HCT116 (cell line): Measurements from ENCODE around the gene LRRC32. TPM values are rescaled to one million over a fixed set of nuclear protein-coding genes. Genes with fewer than 3 reads are reported as not detected.

Experiments
- ATAC-seq: fragments of 200-7000 bp; cut with Tn5 transposase; 2 replicates; pipeline ENCODE4 v1.9.1; 2020; ENCODE audit warnings: mild to moderate bottlenecking, moderate library complexity
- BruUV-seq: library from RNA; stranded (reverse); fragments of 400-500 nt; replicated peaks from 2 replicates; lab custom pipeline; 2021; lab: Mats Ljungman, UMichigan
- CTCF ChIA-PET: fragments of 300-600 bp; sonication (Branson Sonifier 250); formaldehyde crosslinking; loops from one replicate; lab custom pipeline; 2021; ENCODE audit warnings: antibody characterized with exemption; lab: Charles Lee
- POLR2A ChIA-PET: fragments of 300-600, 350-600 bp; sonication (Branson Sonifier 250); formaldehyde crosslinking; loops from one replicate; lab custom pipeline; 2021; ENCODE audit warnings: antibody characterized with exemption; lab: Charles Lee
- RAD21 ChIA-PET, 2 experiments: fragments of 300-600 bp; sonication (Branson Sonifier 250); formaldehyde crosslinking; loops; one replicate each; lab custom pipeline; 2023; ENCODE audit warnings: low total read pairs in 2 of 2; ENCODE audit not compliant: uncharacterized antibody in 2 of 2, unreplicated experiment in 2 of 2, low non-redundant PET in 1 of 2; lab: Charles Lee
- DNase-seq: peaks from one replicate; pipeline ENCODE4 v3.0.0-alpha.2; 2010; ENCODE audit warnings: low read depth, low spot score
- H2AFZ ChIP-seq: fragments of 200-600 bp; shearing (Covaris generic), sonication (generic); 2 replicates; pipeline ENCODE4 v1.6.1; 2017; ENCODE audit warnings: low read depth, mixed run types, mixed read lengths, antibody characterized with exemption, low read length; ENCODE audit not compliant: poor library complexity, severe bottlenecking
- H3K27ac ChIP-seq: 2 replicates; pipeline ENCODE4 v1.5.1; 2012; ENCODE audit warnings: low read depth, low read length
- H3K27me3 ChIP-seq: fragments of 200-600 bp; sonication (generic); 2 replicates; pipeline ENCODE4 v1.6.1; 2016; ENCODE audit warnings: mixed run types, low read length, mixed read lengths; ENCODE audit not compliant: insufficient read depth
- H3K36me3 ChIP-seq, 2 experiments: fragments of 200-500 bp in 1 of 2; fragments of 200-600 bp in 1 of 2; sonication (Bioruptor generic) in 1 of 2; sonication (generic) in 1 of 2; 2 replicates each; pipeline versions ENCODE4 v1.5.1 to v1.6.1; 2014 to 2016; ENCODE audit warnings: low read length in 2 of 2, inconsistent platforms in 1 of 2, mixed read lengths in 1 of 2, mixed run types in 1 of 2; ENCODE audit not compliant: insufficient read depth in 2 of 2, control insufficient read depth in 1 of 2
- H3K4me1 ChIP-seq, 2 experiments: fragments of 200-600 bp in 1 of 2; sonication (generic) in 1 of 2; 2 replicates each; pipeline versions ENCODE4 v1.5.1 to v1.6.1; 2012 to 2017; ENCODE audit warnings: low read length in 2 of 2, inconsistent platforms in 1 of 2, mild to moderate bottlenecking in 1 of 2, mixed read lengths in 1 of 2, mixed run types in 1 of 2, moderate library complexity in 1 of 2; ENCODE audit not compliant: insufficient read depth in 2 of 2, control insufficient read depth in 1 of 2
- H3K4me2 ChIP-seq: fragments of 200-600 bp; sonication (generic); 2 replicates; pipeline ENCODE4 v1.6.1; 2017; ENCODE audit warnings: mixed run types, low read length, mixed read lengths
- H3K4me3 ChIP-seq, 2 experiments: fragments of 200-600 bp in 1 of 2; sonication (generic) in 1 of 2; replicated peaks in 1 of 2; 2 replicates each; pipeline ENCODE4 v1.5.1; 2011 to 2016; ENCODE audit warnings: low read length in 2 of 2, control low read depth in 1 of 2, low read depth in 1 of 2, mild to moderate bottlenecking in 1 of 2, mixed read lengths in 1 of 2, mixed run types in 1 of 2
- H3K79me2 ChIP-seq: fragments of 200-600 bp; sonication (generic); 2 replicates; pipeline ENCODE4 v1.6.1; 2017; ENCODE audit warnings: mild to moderate bottlenecking, mixed run types, low read length, moderate library complexity, mixed read lengths; ENCODE audit not compliant: insufficient read depth
- H3K9ac ChIP-seq: fragments of 200-600 bp; sonication (generic); 2 replicates; pipeline ENCODE4 v1.6.1; 2016; ENCODE audit warnings: low read length, mixed read lengths
- H3K9me2 ChIP-seq: fragments of 200-600 bp; sonication (generic), shearing (Covaris generic); 2 replicates; pipeline ENCODE4 v1.6.1; 2017; ENCODE audit warnings: mixed run types, mild to moderate bottlenecking, moderate library complexity; ENCODE audit not compliant: insufficient read depth
- H3K9me3 ChIP-seq, 2 experiments: fragments of 200-500 bp in 1 of 2; fragments of 200-600 bp in 1 of 2; sonication (Bioruptor generic) in 1 of 2; sonication (generic) in 1 of 2; 2 replicates each; pipeline ENCODE4 v1.6.1; 2014 to 2017; ENCODE audit warnings: low read length in 2 of 2, mixed read lengths in 2 of 2, inconsistent platforms in 1 of 2, low read depth in 1 of 2, mild to moderate bottlenecking in 1 of 2, mixed run types in 1 of 2, moderate library complexity in 1 of 2; ENCODE audit not compliant: control insufficient read depth in 1 of 2, insufficient read depth in 1 of 2
- H4K20me1 ChIP-seq: fragments of 200-600 bp; sonication (generic), shearing (Covaris generic); 2 replicates; pipeline ENCODE4 v1.6.1; 2017; ENCODE audit warnings: mixed run types, mild to moderate bottlenecking, moderate library complexity; ENCODE audit not compliant: insufficient read depth
- CBX3 ChIP-seq: IDR thresholded peaks from 2 replicates; pipeline ENCODE4 v1.6.1; 2012; ENCODE audit warnings: low read depth
- CEBPB ChIP-seq: IDR thresholded peaks from 2 replicates; pipeline ENCODE4 v1.6.1; 2012; ENCODE audit warnings: low read depth
- EGR1 ChIP-seq: IDR thresholded peaks from 2 replicates; pipeline ENCODE4 v1.6.1; 2012; ENCODE audit warnings: low read depth
- ELF1 ChIP-seq: IDR thresholded peaks from 2 replicates; pipeline ENCODE4 v1.6.1; 2012; ENCODE audit warnings: low read depth, borderline replicate concordance
- EZH2 ChIP-seq: fragments of 200-600 bp; sonication (generic); IDR thresholded peaks from 2 replicates; pipeline ENCODE4 v1.6.1; 2017; ENCODE audit warnings: antibody characterized with exemption, mixed run types
- POLR2A ChIP-seq: IDR thresholded peaks from 2 replicates; pipeline ENCODE4 v1.7.0; 2011; ENCODE audit warnings: borderline replicate concordance; ENCODE audit not compliant: insufficient read depth, insufficient read length; ENCODE audit errors: extremely low read depth
- SIN3A ChIP-seq: IDR thresholded peaks from 2 replicates; pipeline ENCODE4 v1.6.1; 2012; ENCODE audit warnings: low read depth
- SP1 ChIP-seq: IDR thresholded peaks from 2 replicates; pipeline ENCODE4 v1.6.1; 2012; ENCODE audit warnings: low read depth
- SRF ChIP-seq: IDR thresholded peaks from 2 replicates; pipeline ENCODE4 v1.6.1; 2012; ENCODE audit warnings: low read depth
- TCF7L2 ChIP-seq: IDR thresholded peaks from 2 replicates; pipeline ENCODE4 v1.7.0; 2011; ENCODE audit warnings: borderline replicate concordance, inconsistent platforms; ENCODE audit not compliant: insufficient read depth, insufficient read length; ENCODE audit errors: extremely low read depth
- YY1 ChIP-seq: IDR thresholded peaks from 2 replicates; pipeline ENCODE4 v1.6.1; 2011; ENCODE audit warnings: low read length, low read depth, moderate library complexity, mild to moderate bottlenecking; ENCODE audit not compliant: insufficient replicate concordance; ENCODE audit errors: extremely low read depth
- ZFX ChIP-seq: fragments of 450-650 bp; IDR thresholded peaks from 2 replicates; pipeline ENCODE4 v1.6.1; 2017
- intact Hi-C: fragments of 100-400 bp; cut with micrococcal nuclease; formaldehyde crosslinking; loops from 2 replicates; pipeline ENCODE4 v1.10.0; 2022
- total RNA-seq: library from RNA; stranded (reverse); gene quantifications from one replicate; pipeline ENCODE4 v1.2.1, GENCODE V29; 2021; ENCODE audit not compliant: unreplicated experiment
- TF ChIP-seq, protein P1 (sequence below): IDR thresholded peaks from 2 replicates; pipeline ENCODE4 v1.6.1; 2012
- TF ChIP-seq, protein P2 (sequence below): IDR thresholded peaks from 2 replicates; pipeline ENCODE4 v1.6.1; 2012; ENCODE audit warnings: low read depth
- TF ChIP-seq, protein P3 (sequence below), 3 experiments: fragments of 200-600 bp in 1 of 3; sonication (generic) in 1 of 3; IDR thresholded peaks in 2 of 3; conservative IDR thresholded peaks in 1 of 3; 2 replicates each; pipeline ENCODE4 v1.5.1; 2012 to 2017; ENCODE audit warnings: low read depth in 2 of 3, low read length in 2 of 3, antibody characterized with exemption in 1 of 3, borderline replicate concordance in 1 of 3, control low read depth in 1 of 3, mild to moderate bottlenecking in 1 of 3, mixed read lengths in 1 of 3, mixed run types in 1 of 3, moderate library complexity in 1 of 3; ENCODE audit not compliant: insufficient read depth in 1 of 3
- TF ChIP-seq, protein P4 (sequence below): IDR thresholded peaks from 2 replicates; pipeline ENCODE4 v1.6.1; 2011; ENCODE audit warnings: mild to moderate bottlenecking, low read length, moderate library complexity; ENCODE audit not compliant: insufficient replicate concordance; ENCODE audit errors: extremely low read depth
- TF ChIP-seq, protein P5 (sequence below): IDR thresholded peaks from 2 replicates; pipeline ENCODE4 v1.6.1; 2012

Gene LRRC32
- total RNA-seq, 1 experiment from 2014 or later = 0.54 TPM

DNA sequence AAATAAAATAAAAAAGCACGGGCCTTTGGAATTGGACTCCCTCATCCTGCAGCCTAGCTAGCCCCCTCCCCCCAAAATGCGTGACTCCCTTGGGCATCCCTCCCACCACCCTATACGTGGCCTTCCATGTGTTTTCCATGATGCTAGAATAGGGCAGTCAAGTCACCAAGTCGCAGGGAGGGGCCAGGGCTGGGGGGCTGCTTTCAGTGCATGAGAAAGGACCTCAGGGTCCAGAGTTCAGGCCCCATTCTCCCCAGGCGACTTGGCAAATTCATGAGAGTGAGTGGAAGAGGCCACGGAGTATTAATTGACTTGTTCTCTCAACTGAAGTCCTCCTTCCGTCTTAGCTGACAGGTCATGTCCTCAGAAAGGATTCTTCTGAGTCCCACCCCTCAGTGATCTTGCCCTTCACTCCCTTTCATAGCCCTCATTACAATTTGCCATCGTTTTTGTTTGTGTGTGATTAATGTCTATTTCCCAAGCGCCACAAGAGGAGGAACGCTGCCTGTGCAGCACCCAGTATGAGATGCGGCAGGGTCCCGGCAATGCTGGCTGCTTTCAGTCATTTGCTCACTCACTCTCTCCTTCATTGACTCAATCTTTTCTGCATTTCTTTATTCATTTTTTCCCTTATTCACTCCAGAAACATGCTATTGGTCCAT, 17.4 kb downstream of the LRRC32 start:
- Histone ChIP-seq H3K79me2 (no peaks in the 10 kb centered on the region), H4K20me1 (no peaks in the 10 kb centered on the region), H3K27me3 (0 out of 2 replicates have a peak, but pooled peaks cover 3% of the 10 kb centered on the region), H3K4me2 (no peak overlapping the region), H3K9ac (no peak overlapping the region), H2AFZ (no peak overlapping the region), H3K4me3 (no peak overlapping the region), H3K4me1 (no peaks in the 10 kb centered on the region), H3K27ac (no peak overlapping the region), H3K36me3 (no peaks in the 10 kb centered on the region), H3K9me3 (no peaks in the 10 kb centered on the region), H3K9me2 (no peaks in the 10 kb centered on the region)
- TF ChIP-seq POLR2A (no peak), ELF1 (no peak), EGR1 (no peak), YY1 (no peak), CEBPB (no peak), SIN3A (no peak), CBX3 (no peak), EZH2 (no peak), ZFX (no peak), SRF (no peak), TCF7L2 (no peak), SP1 (no peak)
- TF ChIP-seq, protein P1, sequence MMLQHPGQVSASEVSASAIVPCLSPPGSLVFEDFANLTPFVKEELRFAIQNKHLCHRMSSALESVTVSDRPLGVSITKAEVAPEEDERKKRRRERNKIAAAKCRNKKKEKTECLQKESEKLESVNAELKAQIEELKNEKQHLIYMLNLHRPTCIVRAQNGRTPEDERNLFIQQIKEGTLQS = no peak
- TF ChIP-seq, protein P2, sequence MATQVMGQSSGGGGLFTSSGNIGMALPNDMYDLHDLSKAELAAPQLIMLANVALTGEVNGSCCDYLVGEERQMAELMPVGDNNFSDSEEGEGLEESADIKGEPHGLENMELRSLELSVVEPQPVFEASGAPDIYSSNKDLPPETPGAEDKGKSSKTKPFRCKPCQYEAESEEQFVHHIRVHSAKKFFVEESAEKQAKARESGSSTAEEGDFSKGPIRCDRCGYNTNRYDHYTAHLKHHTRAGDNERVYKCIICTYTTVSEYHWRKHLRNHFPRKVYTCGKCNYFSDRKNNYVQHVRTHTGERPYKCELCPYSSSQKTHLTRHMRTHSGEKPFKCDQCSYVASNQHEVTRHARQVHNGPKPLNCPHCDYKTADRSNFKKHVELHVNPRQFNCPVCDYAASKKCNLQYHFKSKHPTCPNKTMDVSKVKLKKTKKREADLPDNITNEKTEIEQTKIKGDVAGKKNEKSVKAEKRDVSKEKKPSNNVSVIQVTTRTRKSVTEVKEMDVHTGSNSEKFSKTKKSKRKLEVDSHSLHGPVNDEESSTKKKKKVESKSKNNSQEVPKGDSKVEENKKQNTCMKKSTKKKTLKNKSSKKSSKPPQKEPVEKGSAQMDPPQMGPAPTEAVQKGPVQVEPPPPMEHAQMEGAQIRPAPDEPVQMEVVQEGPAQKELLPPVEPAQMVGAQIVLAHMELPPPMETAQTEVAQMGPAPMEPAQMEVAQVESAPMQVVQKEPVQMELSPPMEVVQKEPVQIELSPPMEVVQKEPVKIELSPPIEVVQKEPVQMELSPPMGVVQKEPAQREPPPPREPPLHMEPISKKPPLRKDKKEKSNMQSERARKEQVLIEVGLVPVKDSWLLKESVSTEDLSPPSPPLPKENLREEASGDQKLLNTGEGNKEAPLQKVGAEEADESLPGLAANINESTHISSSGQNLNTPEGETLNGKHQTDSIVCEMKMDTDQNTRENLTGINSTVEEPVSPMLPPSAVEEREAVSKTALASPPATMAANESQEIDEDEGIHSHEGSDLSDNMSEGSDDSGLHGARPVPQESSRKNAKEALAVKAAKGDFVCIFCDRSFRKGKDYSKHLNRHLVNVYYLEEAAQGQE = no peak
- TF ChIP-seq, protein P3, sequence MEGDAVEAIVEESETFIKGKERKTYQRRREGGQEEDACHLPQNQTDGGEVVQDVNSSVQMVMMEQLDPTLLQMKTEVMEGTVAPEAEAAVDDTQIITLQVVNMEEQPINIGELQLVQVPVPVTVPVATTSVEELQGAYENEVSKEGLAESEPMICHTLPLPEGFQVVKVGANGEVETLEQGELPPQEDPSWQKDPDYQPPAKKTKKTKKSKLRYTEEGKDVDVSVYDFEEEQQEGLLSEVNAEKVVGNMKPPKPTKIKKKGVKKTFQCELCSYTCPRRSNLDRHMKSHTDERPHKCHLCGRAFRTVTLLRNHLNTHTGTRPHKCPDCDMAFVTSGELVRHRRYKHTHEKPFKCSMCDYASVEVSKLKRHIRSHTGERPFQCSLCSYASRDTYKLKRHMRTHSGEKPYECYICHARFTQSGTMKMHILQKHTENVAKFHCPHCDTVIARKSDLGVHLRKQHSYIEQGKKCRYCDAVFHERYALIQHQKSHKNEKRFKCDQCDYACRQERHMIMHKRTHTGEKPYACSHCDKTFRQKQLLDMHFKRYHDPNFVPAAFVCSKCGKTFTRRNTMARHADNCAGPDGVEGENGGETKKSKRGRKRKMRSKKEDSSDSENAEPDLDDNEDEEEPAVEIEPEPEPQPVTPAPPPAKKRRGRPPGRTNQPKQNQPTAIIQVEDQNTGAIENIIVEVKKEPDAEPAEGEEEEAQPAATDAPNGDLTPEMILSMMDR (IDR thresholded peaks at IDR 0.05 in 2 of 3, conservative IDR thresholded peaks at IDR 0.05 in 1 of 3; ENCODE audit: borderline replicate concordance in 1 of 3, insufficient read depth in 1 of 3, low read depth in 2 of 3, low read length in 2 of 3) = no peak
- TF ChIP-seq, protein P4, sequence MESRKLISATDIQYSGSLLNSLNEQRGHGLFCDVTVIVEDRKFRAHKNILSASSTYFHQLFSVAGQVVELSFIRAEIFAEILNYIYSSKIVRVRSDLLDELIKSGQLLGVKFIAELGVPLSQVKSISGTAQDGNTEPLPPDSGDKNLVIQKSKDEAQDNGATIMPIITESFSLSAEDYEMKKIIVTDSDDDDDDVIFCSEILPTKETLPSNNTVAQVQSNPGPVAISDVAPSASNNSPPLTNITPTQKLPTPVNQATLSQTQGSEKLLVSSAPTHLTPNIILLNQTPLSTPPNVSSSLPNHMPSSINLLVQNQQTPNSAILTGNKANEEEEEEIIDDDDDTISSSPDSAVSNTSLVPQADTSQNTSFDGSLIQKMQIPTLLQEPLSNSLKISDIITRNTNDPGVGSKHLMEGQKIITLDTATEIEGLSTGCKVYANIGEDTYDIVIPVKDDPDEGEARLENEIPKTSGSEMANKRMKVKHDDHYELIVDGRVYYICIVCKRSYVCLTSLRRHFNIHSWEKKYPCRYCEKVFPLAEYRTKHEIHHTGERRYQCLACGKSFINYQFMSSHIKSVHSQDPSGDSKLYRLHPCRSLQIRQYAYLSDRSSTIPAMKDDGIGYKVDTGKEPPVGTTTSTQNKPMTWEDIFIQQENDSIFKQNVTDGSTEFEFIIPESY = no peak
- TF ChIP-seq, protein P5, sequence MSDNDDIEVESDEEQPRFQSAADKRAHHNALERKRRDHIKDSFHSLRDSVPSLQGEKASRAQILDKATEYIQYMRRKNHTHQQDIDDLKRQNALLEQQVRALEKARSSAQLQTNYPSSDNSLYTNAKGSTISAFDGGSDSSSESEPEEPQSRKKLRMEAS = no peak
- ChIA-PET RAD21 (no interaction called here), CTCF (no interaction called here), POLR2A (no interaction called here)
- no peak for ATAC-seq
- BruUV-seq = no TSS peak
- intact Hi-C loops = no loop called here
- no peak for DNase-seq
